Endothelial cell (in vitro differentiated cells): ENCODE results near the gene CSKMT. TPM values are rescaled to one million over a fixed set of nuclear protein-coding genes. Genes with fewer than 3 reads are reported as not detected.
A peak's percentile ranks its signal among the peaks of the same experiment; 100 is the strongest.
"Not testable (repeated sequence)": the region's sequence is repeated elsewhere in the genome, so short reads cannot be mapped to it uniquely, and the experiment has no call there.

ENCODE experiments used
- DNase-seq: peaks from one replicate; pipeline ENCODE4 v3.0.0; 2021; ENCODE audit warnings: low spot score
- H3K27ac Mint-ChIP-seq: one replicate; pipeline ENCODE4 v1.8.0; 2021; ENCODE audit warnings: mixed read lengths, inconsistent platforms; ENCODE audit not compliant: unreplicated experiment
- H3K27me3 Mint-ChIP-seq: one replicate; pipeline ENCODE4 v1.8.0; 2021; ENCODE audit warnings: mild to moderate bottlenecking, moderate library complexity, mixed read lengths, inconsistent platforms; ENCODE audit not compliant: unreplicated experiment
- H3K36me3 Mint-ChIP-seq: one replicate; pipeline ENCODE4 v1.8.0; 2021; ENCODE audit warnings: mild to moderate bottlenecking, low read depth, mixed read lengths, inconsistent platforms; ENCODE audit not compliant: unreplicated experiment
- H3K4me1 Mint-ChIP-seq: one replicate; pipeline ENCODE4 v1.8.0; 2021; ENCODE audit warnings: mild to moderate bottlenecking, mixed read lengths, inconsistent platforms; ENCODE audit not compliant: unreplicated experiment
- H3K4me3 Mint-ChIP-seq: one replicate; pipeline ENCODE4 v1.8.0; 2021; ENCODE audit warnings: mild to moderate bottlenecking, mixed read lengths, inconsistent platforms; ENCODE audit not compliant: unreplicated experiment
- H3K9me3 Mint-ChIP-seq: one replicate; pipeline ENCODE4 v1.8.0; 2021; ENCODE audit warnings: mixed read lengths, inconsistent platforms; ENCODE audit not compliant: unreplicated experiment
- CTCF ChIP-seq: fragments of 200-600 bp; sonication (generic); IDR thresholded peaks from one replicate; pipeline ENCODE4 v1.5.0; 2021; ENCODE audit warnings: antibody characterized with exemption; ENCODE audit not compliant: unreplicated experiment
- long read RNA-seq: library from polyadenylated mRNA; unstranded; transcript quantifications from one replicate; pipeline ENCODE4 v2.0.0, GENCODE V29; 2020; ENCODE audit not compliant: unreplicated experiment
- total RNA-seq: library from RNA; stranded (reverse); fragmentation: NEBNext Ultra II Directional; extraction: Animal tissue kit (Norgen Biotek cat#: 25700); gene quantifications from one replicate; pipeline ENCODE4 v1.2.1, GENCODE V29; 2021; ENCODE audit not compliant: unreplicated experiment

The CSKMT gene, protein sequence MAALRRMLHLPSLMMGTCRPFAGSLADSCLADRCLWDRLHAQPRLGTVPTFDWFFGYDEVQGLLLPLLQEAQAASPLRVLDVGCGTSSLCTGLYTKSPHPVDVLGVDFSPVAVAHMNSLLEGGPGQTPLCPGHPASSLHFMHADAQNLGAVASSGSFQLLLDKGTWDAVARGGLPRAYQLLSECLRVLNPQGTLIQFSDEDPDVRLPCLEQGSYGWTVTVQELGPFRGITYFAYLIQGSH
- total RNA-seq = 8.7 TPM
- long read RNA-seq, partial matches to known transcripts = 0 of 2 reads
- long read RNA-seq, other reads (novel, unspliced or antisense) = 0 of 2 reads

DNA sequence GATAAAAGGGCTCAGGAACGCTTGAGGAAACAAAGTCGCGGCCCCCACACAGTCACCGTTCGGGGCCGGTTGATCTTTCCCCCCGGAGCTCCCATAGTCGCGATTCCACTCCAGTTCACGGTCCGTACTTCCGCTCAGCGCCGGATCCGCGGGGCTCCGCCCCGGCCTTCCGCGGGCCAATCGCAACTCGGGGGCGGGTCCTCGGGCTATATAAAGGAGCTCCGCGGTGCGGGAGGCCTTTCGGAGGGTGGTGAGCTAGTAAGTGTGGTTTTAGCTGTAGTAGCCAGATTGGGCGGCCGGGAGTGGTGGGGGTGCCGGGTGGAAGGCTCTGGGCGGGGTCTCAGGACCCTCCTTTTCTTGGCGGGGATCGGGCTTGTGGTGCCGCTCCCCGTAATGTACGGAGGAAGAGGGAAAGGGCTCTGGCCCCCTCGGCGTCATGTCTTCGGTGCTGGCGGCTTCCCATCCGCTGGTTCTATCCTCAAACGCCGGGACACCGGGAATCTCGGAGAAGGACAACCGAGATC is at the start of gene CSKMT, which contains the start of gene C11orf98:
TSS of gene CSKMT (plus strand) at position 238 of the 524 bp plus-strand sequence. CDS start 568 bp downstream, outside the sequence.
TSS of gene C11orf98 (minus strand) at position 136 of the 524 bp plus-strand sequence. CDS start at position 95, 41 bp downstream.
- TF ChIP-seq CTCF = no peak
- Mint-ChIP-seq H3K4me1 (peaks cover 20% of the 10 kb centered on the region), H3K27me3 (peaks cover 3% of the 10 kb centered on the region), H3K4me3 (peak within 1 kb of the TSS; percentile 97), H3K27ac (peak within 1 kb of the TSS; percentile 90), H3K9me3 (no peaks in the 10 kb centered on the region), H3K36me3 (peaks cover 4% of the 10 kb centered on the region)
- DNase-seq = peak; percentile 96

DNA sequence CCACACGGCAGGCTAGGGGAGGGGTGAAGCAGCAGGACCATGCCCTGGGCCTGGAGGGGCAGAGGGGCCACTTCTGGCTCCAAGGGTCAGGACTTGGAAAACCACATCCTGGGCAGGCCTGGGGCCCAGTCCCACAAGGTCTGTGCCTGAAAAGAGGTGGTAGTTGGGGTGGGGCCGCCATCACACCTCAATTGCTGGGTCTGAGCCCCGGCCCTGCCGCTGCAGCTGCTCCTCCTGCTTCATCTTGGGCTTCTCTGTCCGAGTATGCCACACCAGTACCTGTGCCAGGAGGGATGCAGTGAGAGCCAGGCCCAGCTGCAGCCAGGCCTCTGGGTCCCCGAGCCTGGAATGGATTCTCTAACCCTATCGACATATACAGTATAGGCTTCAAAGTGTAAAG is 49.6 kb upstream of the CSKMT start:
- Mint-ChIP-seq H3K4me1 (peaks cover 9% of the 10 kb centered on the region), H3K36me3 (peaks cover 5% of the 10 kb centered on the region), H3K9me3 (no peaks in the 10 kb centered on the region), H3K4me3 (no peak overlapping the region), H3K27ac (no peak overlapping the region), H3K27me3 (peaks cover 16% of the 10 kb centered on the region)
- no peak for DNase-seq
- no peak for TF ChIP-seq CTCF

DNA sequence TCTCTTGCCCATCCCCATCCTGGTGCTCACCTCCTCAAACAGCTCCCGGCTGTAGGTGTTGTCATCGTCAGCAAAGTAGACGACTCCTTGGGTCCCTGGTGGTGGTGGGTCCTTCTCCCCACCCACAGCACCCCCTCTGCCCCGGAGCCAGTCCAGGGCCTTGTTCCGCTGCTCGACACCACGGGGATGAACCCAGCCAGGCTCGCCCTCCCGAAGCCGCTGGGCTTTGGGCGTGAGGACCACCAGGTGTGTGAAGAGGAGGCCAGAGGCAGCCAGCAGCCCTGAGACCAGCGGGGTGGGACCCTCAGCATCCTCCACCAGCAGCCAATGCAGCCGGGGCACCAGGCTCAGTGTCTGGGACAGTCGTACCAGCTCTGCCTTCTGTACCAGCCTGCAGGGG is 48.2 kb upstream of the CSKMT start:
- Mint-ChIP-seq H3K4me1 (peaks cover 12% of the 10 kb centered on the region), H3K27me3 (peaks cover 13% of the 10 kb centered on the region)
- H3K4me3 Mint-ChIP-seq, H3K36me3 Mint-ChIP-seq, H3K27ac Mint-ChIP-seq, H3K9me3 Mint-ChIP-seq, DNase-seq: not testable (repeated sequence)

DNA sequence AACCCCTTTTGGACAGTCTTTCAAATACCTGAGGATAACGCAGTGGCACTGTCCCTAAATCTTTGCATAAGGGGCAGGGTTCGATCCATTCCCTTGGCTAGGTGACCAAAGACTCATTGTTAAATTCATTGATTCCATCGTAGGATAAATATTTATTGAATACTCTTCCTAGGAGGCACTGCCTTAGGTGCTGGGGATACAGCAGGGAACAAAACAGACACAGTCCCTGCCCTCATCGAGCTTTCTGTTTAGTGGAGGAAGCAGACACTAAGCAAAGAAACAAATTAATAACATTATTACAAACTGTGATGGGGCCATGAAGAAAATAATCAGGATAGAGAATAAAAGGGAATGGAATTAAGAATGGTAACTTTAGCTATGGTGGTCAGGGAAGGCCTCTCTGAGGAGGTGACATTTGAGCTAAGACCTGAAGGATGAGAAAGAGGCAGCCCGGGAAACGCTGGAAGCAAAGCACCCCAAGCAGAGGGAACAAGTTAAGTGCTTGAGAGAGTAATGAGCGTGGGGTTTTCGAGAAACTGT is 44.0 kb upstream of the CSKMT start:
- Mint-ChIP-seq H3K27me3 (peaks cover 13% of the 10 kb centered on the region), H3K27ac (peak overlapping the region; percentile 91), H3K9me3 (no peaks in the 10 kb centered on the region), H3K4me3 (peak overlapping the region; percentile 93), H3K36me3 (peaks cover 23% of the 10 kb centered on the region), H3K4me1 (peaks cover 42% of the 10 kb centered on the region)
- no peak for TF ChIP-seq CTCF
- DNase-seq = no peak

DNA sequence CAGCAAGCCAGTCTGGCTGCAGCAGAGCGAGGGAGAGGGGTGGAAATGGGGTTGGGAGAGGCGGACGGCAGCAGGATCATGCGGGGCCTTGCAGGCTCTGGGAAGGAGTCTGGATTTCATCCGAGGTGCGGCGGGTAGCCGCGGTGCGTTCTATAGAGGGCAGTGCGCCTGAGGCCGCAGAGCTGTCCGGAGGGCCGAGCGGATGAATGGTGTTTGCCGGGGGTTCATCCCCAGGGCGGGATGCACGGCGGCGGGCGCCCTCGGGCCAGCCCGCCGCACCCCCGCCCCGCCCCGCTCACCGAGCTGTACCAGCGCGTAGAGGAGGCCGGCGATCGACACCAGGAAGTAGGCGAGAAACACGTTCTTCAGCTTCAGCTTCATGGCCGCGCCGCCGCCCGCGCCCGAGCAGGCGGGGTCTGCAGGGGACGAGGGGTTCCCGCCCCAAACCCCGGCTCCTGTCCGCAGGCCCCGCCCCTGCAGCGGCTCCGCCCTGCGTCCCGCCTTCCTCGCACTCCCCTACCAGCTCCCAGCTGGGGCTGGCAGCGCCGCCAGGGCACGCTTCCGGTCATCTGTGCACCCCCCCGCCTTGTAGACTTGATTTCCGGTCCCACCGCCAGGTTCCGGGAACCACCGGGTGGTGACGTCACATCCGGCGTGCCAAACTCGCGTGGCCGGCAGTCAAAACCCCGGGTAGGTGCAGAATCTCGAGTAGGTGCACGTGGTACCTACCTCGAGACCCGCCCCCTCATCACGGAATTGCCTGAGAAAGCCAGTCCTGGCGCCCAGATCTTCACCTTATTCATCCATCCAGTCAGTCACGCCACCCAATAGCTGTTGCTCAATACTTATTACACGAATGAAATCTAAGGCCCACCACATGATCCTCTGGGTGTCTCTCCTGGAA is 43.3 kb upstream of the CSKMT start, which contains the start of gene B3GAT3:
TSS of gene B3GAT3 (minus strand) at position 420 of the 904 bp plus-strand sequence. CDS start at position 381, 39 bp downstream.
- Mint-ChIP-seq H3K9me3 (no peaks in the 10 kb centered on the region), H3K27me3 (peaks cover 15% of the 10 kb centered on the region), H3K36me3 (peaks cover 31% of the 10 kb centered on the region), H3K4me3 (peak within 1 kb of the TSS; percentile 93), H3K27ac (peak within 1 kb of the TSS; percentile 100), H3K4me1 (peaks cover 46% of the 10 kb centered on the region)
- TF ChIP-seq CTCF = no peak
- DNase-seq = peak; percentile 93
